Osteocyte (in vitro differentiated cells): ENCODE measurements around the gene CD200R1. TPM values are rescaled to one million over a fixed set of nuclear protein-coding genes. Genes with fewer than 3 reads are reported as not detected.

Source experiments
- DNase-seq: peaks from one replicate; pipeline ENCODE4 v3.0.0; 2021; ENCODE audit warnings: mixed read lengths; ENCODE audit not compliant: unreplicated experiment; ENCODE audit errors: extremely low spot score
- H3K27ac Mint-ChIP-seq: one replicate; pipeline ENCODE4 v1.8.0; 2021; ENCODE audit warnings: mild to moderate bottlenecking, mixed read lengths; ENCODE audit not compliant: unreplicated experiment
- H3K27me3 Mint-ChIP-seq: one replicate; pipeline ENCODE4 v1.8.0; 2021; ENCODE audit warnings: mixed read lengths; ENCODE audit not compliant: unreplicated experiment
- H3K36me3 Mint-ChIP-seq: one replicate; pipeline ENCODE4 v1.8.0; 2021; ENCODE audit warnings: mixed read lengths; ENCODE audit not compliant: unreplicated experiment
- H3K4me1 Mint-ChIP-seq: one replicate; pipeline ENCODE4 v1.8.0; 2021; ENCODE audit warnings: mixed read lengths; ENCODE audit not compliant: unreplicated experiment
- H3K4me3 Mint-ChIP-seq: one replicate; pipeline ENCODE4 v1.8.0; 2021; ENCODE audit warnings: mild to moderate bottlenecking, moderate library complexity, mixed read lengths; ENCODE audit not compliant: unreplicated experiment
- H3K9me3 Mint-ChIP-seq: one replicate; pipeline ENCODE4 v1.8.0; 2021; ENCODE audit warnings: mixed read lengths; ENCODE audit not compliant: unreplicated experiment
- CTCF ChIP-seq: fragments of 200-600 bp; sonication (generic); IDR thresholded peaks from 2 replicates; pipeline ENCODE4 v1.5.0; 2021; ENCODE audit warnings: antibody characterized with exemption, mild to moderate bottlenecking, moderate library complexity
- total RNA-seq: library from RNA; stranded (reverse); gene quantifications from 2 replicates; pipeline ENCODE4 v1.2.1, GENCODE V29; 2021

CD200R1 gene
- total RNA-seq, 1 donor from 2014 or later: not detected

GRCh38 chr3:112966633-112967032 lies 8.3 kb downstream of the CD200R1 start:
- peaks cover 58% of the 10 kb centered on the region for H3K27me3 Mint-ChIP-seq
- no peak overlapping the region for H3K4me3 Mint-ChIP-seq
- DNase-seq: no peak
- no peaks in the 10 kb centered on the region for H3K9me3 Mint-ChIP-seq
- H3K36me3 Mint-ChIP-seq: no peaks in the 10 kb centered on the region
- no peak for TF ChIP-seq CTCF
- no peak overlapping the region for H3K27ac Mint-ChIP-seq
- no peaks in the 10 kb centered on the region for H3K4me1 Mint-ChIP-seq

DNA sequence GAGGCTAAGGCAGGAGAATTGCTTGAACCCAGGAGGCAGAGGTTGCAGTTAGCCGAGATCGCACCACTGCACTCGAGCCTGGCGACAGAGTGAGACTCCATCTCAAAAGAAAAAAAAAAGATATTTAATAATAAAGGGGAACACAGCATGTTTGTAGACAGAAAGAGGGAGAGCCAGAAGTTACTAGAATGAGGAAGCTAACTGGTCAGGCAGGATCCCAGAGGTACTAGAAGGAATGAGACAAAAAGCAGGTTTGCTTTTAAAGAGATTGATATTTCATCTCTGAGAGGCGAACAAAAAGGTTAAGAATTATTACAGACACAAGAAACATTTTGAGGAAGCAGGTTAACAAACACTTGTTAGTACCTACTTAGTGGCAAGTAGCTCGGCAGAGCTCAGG lies 9.2 kb downstream of the CD200R1 start:
- DNase-seq: no peak
- Mint-ChIP-seq H3K4me1 (no peaks in the 10 kb centered on the region), H3K9me3 (no peaks in the 10 kb centered on the region), H3K27me3 (peaks cover 54% of the 10 kb centered on the region), H3K27ac (no peak overlapping the region), H3K36me3 (no peaks in the 10 kb centered on the region), H3K4me3 (no peak overlapping the region)
- no peak for TF ChIP-seq CTCF

- no peaks in the 10 kb centered on the region for H3K9me3 Mint-ChIP-seq
- H3K27me3 Mint-ChIP-seq: peaks cover 62% of the 10 kb centered on the region
- no peak overlapping the region for H3K27ac Mint-ChIP-seq
- no peak overlapping the region for H3K4me3 Mint-ChIP-seq
- DNase-seq: no peak
- no peaks in the 10 kb centered on the region for H3K36me3 Mint-ChIP-seq
- no peaks in the 10 kb centered on the region for H3K4me1 Mint-ChIP-seq
- TF ChIP-seq CTCF: no peak
These were observed 11.2 kb downstream of the CD200R1 start for GRCh38 chr3:112963683-112964082.

DNA sequence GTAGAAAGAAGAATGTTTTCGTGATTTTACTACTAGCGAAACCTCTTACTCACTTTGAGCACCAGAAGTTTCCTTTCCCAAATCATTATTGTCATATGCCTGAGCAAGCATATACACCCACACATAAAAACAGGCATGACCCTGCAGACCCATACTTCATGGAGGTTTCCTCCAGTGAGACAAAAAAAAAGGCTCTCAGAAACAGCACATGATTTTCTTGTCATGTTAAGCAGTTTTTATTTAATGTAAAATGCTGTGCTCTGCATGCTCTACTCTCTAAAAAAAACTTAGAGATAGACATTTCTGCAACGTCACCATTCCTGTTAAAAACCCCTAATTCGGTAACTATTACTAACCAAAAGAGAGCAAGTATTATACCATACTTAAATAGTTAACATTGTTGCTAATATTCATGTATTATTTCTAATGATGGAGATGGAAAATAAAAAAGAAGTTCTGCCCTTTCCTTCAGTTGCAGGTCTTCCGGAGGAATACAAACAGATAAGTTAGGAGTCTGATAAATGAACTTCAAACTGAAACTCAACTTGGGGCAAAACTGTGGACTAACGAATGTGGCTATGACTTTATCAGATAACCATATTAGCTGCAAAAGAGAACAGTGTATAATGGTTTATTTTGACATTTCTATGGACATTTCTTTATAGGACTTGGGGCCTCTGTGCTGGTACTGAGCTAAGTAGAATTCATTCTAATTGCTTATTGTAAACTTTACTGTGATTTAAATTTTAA lies 15.9 kb downstream of the CD200R1 start:
- no peak overlapping the region for H3K4me3 Mint-ChIP-seq
- H3K9me3 Mint-ChIP-seq: peaks cover 12% of the 10 kb centered on the region
- H3K4me1 Mint-ChIP-seq: no peaks in the 10 kb centered on the region
- H3K36me3 Mint-ChIP-seq: no peaks in the 10 kb centered on the region
- DNase-seq: no peak
- H3K27ac Mint-ChIP-seq: no peak overlapping the region
- TF ChIP-seq CTCF: no peak
- H3K27me3 Mint-ChIP-seq: peaks cover 49% of the 10 kb centered on the region

- Mint-ChIP-seq H3K4me3 (no peak overlapping the region), H3K36me3 (no peaks in the 10 kb centered on the region), H3K27ac (no peak overlapping the region), H3K27me3 (peaks cover 49% of the 10 kb centered on the region), H3K4me1 (no peaks in the 10 kb centered on the region), H3K9me3 (peaks cover 12% of the 10 kb centered on the region)
- no peak for DNase-seq
- TF ChIP-seq CTCF: no peak
These were observed 18.6 kb downstream of the CD200R1 start for GRCh38 chr3:112956351-112956750.
